Kidney (tissue), 14 donors: ENCODE measurements around the gene PXN. TPM values are rescaled to one million over a fixed set of nuclear protein-coding genes. Genes with fewer than 3 reads are reported as not detected.

Experiments used
- DNase-seq, 5 donors: peaks; one replicate each; pipeline ENCODE4 v3.0.0-alpha.2; 2013 to 2020
- FAIRE-seq: peaks from 2 replicates; lab custom pipeline; 2012; peaks lifted over from hg19 to GRCh38; lab: Jason Lieb, UNC
- H3K27ac ChIP-seq, 2 donors: one replicate each; pipeline ENCODE4 v1.7.0; 2013; ENCODE audit warnings: low read depth in 2 of 2, low read length in 2 of 2, inconsistent platforms in 1 of 2
- H3K27me3 ChIP-seq: one replicate; pipeline ENCODE4 v1.7.1; 2013; ENCODE audit warnings: low read length, inconsistent platforms; ENCODE audit not compliant: control insufficient read depth, insufficient read depth
- H3K36me3 ChIP-seq, 3 donors: one replicate each; pipeline versions ENCODE4 v1.7.0 to v1.7.1; 2013; ENCODE audit warnings: low read length in 3 of 3, control low read depth in 1 of 3, inconsistent platforms in 1 of 3; ENCODE audit not compliant: insufficient read depth in 3 of 3, control insufficient read depth in 2 of 3
- H3K4me1 ChIP-seq, 3 donors: one replicate each; pipeline versions ENCODE4 v1.7.0 to v1.7.1; 2013; ENCODE audit warnings: low read length in 3 of 3, inconsistent platforms in 1 of 3, low read depth in 1 of 3; ENCODE audit not compliant: control insufficient read depth in 2 of 3, insufficient read depth in 2 of 3
- H3K4me3 ChIP-seq, 3 donors: one replicate each; pipeline versions ENCODE4 v1.7.0 to v1.8.1; 2013; ENCODE audit warnings: low read length in 3 of 3, control low read depth in 1 of 3, inconsistent platforms in 1 of 3
- H3K9ac ChIP-seq, 3 donors: one replicate each; pipeline versions ENCODE4 v1.7.0 to v1.7.1; 2013; ENCODE audit warnings: low read length in 3 of 3, control low read depth in 1 of 3, inconsistent platforms in 1 of 3
- H3K9me3 ChIP-seq, 3 donors: one replicate each; pipeline versions ENCODE4 v1.7.0 to v1.7.1; 2013; ENCODE audit warnings: low read length in 3 of 3, control low read depth in 1 of 3, inconsistent platforms in 1 of 3; ENCODE audit not compliant: control insufficient read depth in 2 of 3, insufficient read depth in 1 of 3
- intact Hi-C: fragments of 100-400 bp; cut with DNase I; formaldehyde crosslinking; loops from one replicate; pipeline ENCODE4 v1.11.1; 2022
- polyA plus RNA-seq: library from polyadenylated mRNA; stranded (reverse); fragments of 350-450 nt; fragmentation: Illumina TruSeq; extraction: RNeasy Lipid Tissue Mini Kit (QIAGEN cat#74804); gene quantifications from one replicate; pipeline ENCODE4 v1.2.3, GENCODE V29; 2014; ENCODE audit warnings: low read depth, low replicate concordance; ENCODE audit not compliant: insufficient read depth
- total RNA-seq: library from RNA; stranded (reverse); fragmentation: NEBNext Ultra II Directional; extraction: Animal tissue kit (Norgen Biotek cat#: 25700); gene quantifications from one replicate; pipeline ENCODE4 v1.2.1, GENCODE V29; 2021
- TF ChIP-seq, protein P1 (sequence below): IDR thresholded peaks from 3 replicates; pipeline ENCODE4 v1.5.1; 2012; ENCODE audit warnings: mild to moderate bottlenecking, moderate library complexity, borderline replicate concordance; ENCODE audit not compliant: insufficient read depth; ENCODE audit errors: extremely low read depth
- donor health status: control.
- donor health status: control.
- donor health status: control.
- donor health status: control.
- donor health status: control.
- donor health status: DM: yes; HTN: yes; CAD: no.
- donor health status: Normal renal cell carcinoma (clear cell type).

PXN gene
- total and polyA plus RNA-seq, 2 donors from 2014 or later = 57.1 to 133 TPM

DNA sequence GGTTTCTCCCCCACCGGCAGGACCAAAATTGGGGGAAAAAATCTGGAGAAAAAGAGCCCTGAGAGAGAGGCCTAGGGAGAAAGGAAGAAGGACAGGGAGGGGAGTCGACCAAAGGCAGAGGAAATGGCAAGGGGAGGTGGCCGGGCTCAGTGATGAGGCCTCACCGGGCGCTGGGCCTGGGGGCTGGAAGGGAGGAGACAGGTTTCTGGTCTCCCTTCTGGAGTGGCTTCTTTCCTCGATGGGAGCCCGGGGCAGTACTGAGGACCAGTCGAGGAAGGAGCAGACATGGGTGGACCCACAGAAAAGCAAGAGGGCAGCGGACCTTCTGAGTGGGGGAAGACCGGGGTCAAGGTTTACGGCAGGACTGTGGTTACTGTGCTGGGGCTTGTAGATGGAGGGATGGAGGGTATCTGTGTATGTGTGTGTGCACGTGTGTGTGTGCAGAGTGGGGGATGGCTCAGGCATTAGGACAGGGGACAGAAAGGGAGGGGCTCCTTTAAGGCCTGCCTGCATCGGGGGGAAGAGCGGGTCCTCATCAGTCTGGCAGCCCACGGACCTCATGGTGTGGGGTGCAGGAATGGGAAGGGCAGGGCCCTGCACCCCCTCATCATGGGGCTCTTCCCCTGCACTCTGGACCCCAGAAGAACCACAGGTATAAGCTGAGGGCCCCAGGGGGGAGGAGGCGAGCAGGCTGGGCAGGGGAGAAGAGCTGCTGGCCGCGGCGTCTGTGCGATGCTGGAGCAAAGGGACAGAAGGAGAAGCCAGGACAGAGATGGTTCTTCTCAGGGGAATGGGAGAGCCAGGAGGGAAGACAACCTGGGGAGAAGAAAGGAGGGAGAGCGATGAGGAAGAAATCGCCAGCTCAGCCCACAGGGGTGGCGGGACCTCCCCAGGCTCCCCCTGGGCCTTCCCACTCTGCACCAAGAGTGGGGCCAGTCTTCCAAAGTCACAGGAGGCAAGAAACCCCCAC is 49.5 kb downstream of the PXN start:
- Histone ChIP-seq H3K27ac (no peak overlapping the region), H3K4me1 (no peaks in the 10 kb centered on the region), H3K27me3 (no peaks in the 10 kb centered on the region), H3K9me3 (no peaks in the 10 kb centered on the region), H3K4me3 (no peak overlapping the region), H3K36me3 (peaks cover 3 to 50% (median 32%) of the 10 kb centered on the region in 3 donors), H3K9ac (no peak overlapping the region)
- intact Hi-C loops = no loop called here
- no peak for FAIRE-seq
- DNase-seq = peak in 2 of 5 donors; percentile 24 to 49
- TF ChIP-seq, protein P1, sequence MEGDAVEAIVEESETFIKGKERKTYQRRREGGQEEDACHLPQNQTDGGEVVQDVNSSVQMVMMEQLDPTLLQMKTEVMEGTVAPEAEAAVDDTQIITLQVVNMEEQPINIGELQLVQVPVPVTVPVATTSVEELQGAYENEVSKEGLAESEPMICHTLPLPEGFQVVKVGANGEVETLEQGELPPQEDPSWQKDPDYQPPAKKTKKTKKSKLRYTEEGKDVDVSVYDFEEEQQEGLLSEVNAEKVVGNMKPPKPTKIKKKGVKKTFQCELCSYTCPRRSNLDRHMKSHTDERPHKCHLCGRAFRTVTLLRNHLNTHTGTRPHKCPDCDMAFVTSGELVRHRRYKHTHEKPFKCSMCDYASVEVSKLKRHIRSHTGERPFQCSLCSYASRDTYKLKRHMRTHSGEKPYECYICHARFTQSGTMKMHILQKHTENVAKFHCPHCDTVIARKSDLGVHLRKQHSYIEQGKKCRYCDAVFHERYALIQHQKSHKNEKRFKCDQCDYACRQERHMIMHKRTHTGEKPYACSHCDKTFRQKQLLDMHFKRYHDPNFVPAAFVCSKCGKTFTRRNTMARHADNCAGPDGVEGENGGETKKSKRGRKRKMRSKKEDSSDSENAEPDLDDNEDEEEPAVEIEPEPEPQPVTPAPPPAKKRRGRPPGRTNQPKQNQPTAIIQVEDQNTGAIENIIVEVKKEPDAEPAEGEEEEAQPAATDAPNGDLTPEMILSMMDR = no peak

DNA sequence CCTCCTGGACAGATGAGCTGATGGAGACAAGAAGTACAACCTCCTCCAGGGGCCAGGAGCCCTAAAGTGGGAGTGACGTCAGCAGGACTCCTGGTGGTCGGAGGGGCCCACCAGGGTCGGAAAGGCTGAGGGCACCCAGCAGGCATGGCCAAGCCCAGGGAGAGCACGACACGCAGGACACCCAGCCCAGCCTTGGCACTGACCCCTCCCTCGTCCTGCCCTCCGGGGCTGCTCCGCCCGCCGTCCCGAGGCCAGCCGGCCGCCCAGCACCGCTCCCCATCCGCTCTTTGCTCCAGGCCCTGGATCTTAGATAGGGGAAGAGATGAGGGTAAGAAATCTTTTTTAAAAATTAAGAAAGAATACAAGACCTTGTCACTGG is 50.2 kb downstream of the PXN start:
- no peak for DNase-seq
- TF ChIP-seq, protein P1 = no peak
- FAIRE-seq = no peak
- H3K9ac ChIP-seq = no peak overlapping the region
- no peaks in the 10 kb centered on the region for H3K4me1 ChIP-seq
- peaks cover 3 to 50% (median 27%) of the 10 kb centered on the region in 3 donors for H3K36me3 ChIP-seq
- no peak overlapping the region for H3K4me3 ChIP-seq
- H3K27ac ChIP-seq = no peak overlapping the region
- H3K27me3 ChIP-seq = no peaks in the 10 kb centered on the region
- intact Hi-C loops = no loop called here
- no peaks in the 10 kb centered on the region for H3K9me3 ChIP-seq

DNA sequence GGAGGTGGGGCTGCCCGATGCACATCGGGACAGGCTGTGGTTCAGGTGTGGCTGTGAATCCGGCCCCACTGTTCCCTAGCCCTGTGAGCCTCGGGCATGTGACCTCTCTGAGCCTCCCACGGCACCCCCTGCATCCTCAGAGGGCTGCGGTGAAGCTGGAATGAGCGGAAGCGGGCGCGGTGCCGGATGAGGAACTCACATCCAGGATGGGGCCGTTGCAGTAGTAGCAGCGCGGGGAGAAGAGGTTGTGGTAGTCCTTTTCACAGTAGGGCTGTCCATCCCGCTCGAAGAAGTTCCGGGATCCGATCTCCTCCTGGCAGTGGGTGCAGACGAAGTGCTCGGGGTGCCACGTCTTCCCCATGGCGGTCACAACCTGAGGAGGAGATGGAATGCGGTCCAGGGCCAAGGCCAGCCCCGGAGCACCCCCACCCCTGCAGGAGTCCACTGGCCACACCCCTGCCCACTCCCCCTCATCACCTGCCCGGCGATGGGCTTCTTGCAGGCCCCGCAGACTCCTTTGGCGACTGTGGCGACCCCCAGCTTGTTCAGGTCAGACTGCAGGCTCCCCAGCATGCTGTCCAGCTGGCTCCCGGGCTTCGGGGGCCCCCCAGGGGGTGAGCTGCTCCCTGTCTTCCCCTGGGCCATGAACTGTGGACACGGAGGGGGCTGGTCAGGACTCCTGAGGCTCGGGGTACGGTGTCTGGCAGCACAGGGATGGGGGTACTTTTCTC is 50.7 kb downstream of the PXN start:
- H3K27me3 ChIP-seq = no peaks in the 10 kb centered on the region
- H3K9ac ChIP-seq = no peak overlapping the region
- intact Hi-C loops = no loop called here
- H3K4me1 ChIP-seq = no peaks in the 10 kb centered on the region
- H3K36me3 ChIP-seq = peaks cover 3 to 45% (median 24%) of the 10 kb centered on the region in 3 donors
- FAIRE-seq (no peak), DNase-seq (peak in 2 of 5 donors; percentile 42 to 81)
- no peaks in the 10 kb centered on the region for H3K9me3 ChIP-seq
- TF ChIP-seq, protein P1 = no peak
- H3K4me3 ChIP-seq = no peak overlapping the region
- H3K27ac ChIP-seq = no peak overlapping the region
